Thymus (tissue), 11 donors: ENCODE data around the gene CLSTN1. TPM values are rescaled to one million over a fixed set of nuclear protein-coding genes. Genes with fewer than 3 reads are reported as not detected.
"Not testable (repeated sequence)": the region's sequence is repeated elsewhere in the genome, so short reads cannot be mapped to it uniquely, and the experiment has no call there.

Experiments used
- DNase-seq, 9 donors: peaks; one replicate each; pipeline ENCODE4 v3.0.0-alpha.2; 2013; ENCODE audit warnings: low spot score in 9 of 9, low read depth in 6 of 9, missing footprints in 1 of 9
- H3K27ac ChIP-seq, 2 donors: one replicate each; pipeline ENCODE4 v1.5.1; 2013; ENCODE audit warnings: control low read depth in 1 of 2, low read depth in 1 of 2, low read length in 1 of 2, mild to moderate bottlenecking in 1 of 2, moderate library complexity in 1 of 2
- H3K27me3 ChIP-seq, 2 donors: one replicate each; pipeline ENCODE4 v1.5.1; 2013; ENCODE audit warnings: low read length in 1 of 2; ENCODE audit not compliant: control insufficient read depth in 2 of 2, insufficient read depth in 1 of 2
- H3K36me3 ChIP-seq, 2 donors: one replicate each; pipeline ENCODE4 v1.5.1; 2013; ENCODE audit warnings: low read length in 1 of 2, mild to moderate bottlenecking in 1 of 2, moderate library complexity in 1 of 2; ENCODE audit not compliant: control insufficient read depth in 2 of 2, insufficient read depth in 2 of 2
- H3K4me1 ChIP-seq, 2 donors: one replicate each; pipeline ENCODE4 v1.5.1; 2013; ENCODE audit warnings: low read length in 2 of 2; ENCODE audit not compliant: control insufficient read depth in 2 of 2, insufficient read depth in 2 of 2
- H3K4me3 ChIP-seq, 2 donors: one replicate each; pipeline ENCODE4 v1.5.1; 2013; ENCODE audit warnings: low read length in 2 of 2, control low read depth in 1 of 2, mild to moderate bottlenecking in 1 of 2
- H3K9me3 ChIP-seq, 2 donors: one replicate each; pipeline ENCODE4 v1.5.1; 2013; ENCODE audit warnings: low read length in 1 of 2, mild to moderate bottlenecking in 1 of 2; ENCODE audit not compliant: control insufficient read depth in 2 of 2, insufficient read depth in 1 of 2
- WGBS: extraction: QIAGEN DNeasy Blood & Tissue Kit; methylation state at CpG from one replicate; pipeline ENCODE4 v1.1.7; 2013; 5-methylcytosine and 5-hydroxymethylcytosine counted together
- polyA plus RNA-seq: library from polyadenylated mRNA; stranded (reverse); fragments of 200-250 nt; gene quantifications from one replicate; pipeline ENCODE4 v1.2.3, GENCODE V29; 2013
- total RNA-seq: library from RNA; stranded (reverse); fragments of 120-200 nt; gene quantifications from one replicate; pipeline ENCODE4 v1.2.4, GENCODE V29; 2013
- donor health status: healthy.

Gene CLSTN1
- total and polyA plus RNA-seq, 2 donors: 27.0 to 63.1 TPM

DNA sequence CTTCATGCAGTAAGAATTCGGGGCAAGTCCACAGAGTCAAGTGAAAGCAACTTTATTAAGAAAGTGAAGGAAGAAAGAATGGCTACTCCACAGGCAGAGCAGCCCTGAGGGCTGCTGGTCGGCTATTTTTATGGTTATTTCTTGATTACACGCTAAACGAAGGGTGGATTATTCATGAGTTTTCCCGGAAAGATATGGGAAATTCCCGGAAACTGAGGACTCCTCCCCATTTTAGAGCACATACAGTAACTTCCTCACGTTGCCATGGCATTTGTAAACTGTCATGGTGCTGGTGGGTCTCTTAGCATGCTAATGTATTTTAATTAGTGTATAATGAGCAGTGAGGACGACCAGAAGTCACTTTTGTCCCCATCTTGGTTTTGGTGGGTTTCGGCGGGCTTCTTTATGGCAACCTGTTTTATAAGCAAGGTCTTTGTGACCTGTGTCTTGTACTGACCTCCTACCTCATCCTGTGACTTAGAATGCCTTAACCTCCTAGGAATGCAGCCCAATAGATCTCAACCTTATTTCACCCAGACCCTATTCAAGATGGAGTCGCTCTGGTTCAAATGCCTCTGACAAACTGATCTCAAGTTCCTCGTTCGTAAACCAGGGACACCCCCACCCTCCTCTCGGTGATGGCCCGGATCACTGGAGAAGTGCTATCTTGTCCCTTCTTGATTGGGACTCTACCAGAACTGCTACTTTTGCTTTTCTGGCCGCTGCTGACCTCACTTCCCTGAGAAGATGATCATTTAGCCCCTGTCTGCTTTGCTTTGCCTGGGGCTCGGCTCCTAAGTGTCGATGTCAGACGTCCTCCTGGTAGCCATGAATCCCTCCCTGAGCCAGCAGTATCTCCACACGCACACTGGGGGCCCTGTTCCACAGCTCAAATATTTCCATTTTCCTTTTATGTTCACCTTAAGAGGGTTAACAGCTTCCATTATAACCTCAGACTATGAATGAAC lies 48.8 kb downstream of the CLSTN1 start:
- Histone ChIP-seq H3K4me3 (no peak overlapping the region), H3K27ac (peak overlapping the region in 1 of 2 donors; percentile 55), H3K4me1 (peaks cover 0 to 3% of the 10 kb centered on the region in 2 donors), H3K36me3 (peaks cover 17 to 24% of the 10 kb centered on the region in 2 donors), H3K9me3 (no peaks in the 10 kb centered on the region), H3K27me3 (no peaks in the 10 kb centered on the region)
- no peak for DNase-seq
- WGBS: 96% methylated on average over 20 of the region's 20 CpGs

DNA sequence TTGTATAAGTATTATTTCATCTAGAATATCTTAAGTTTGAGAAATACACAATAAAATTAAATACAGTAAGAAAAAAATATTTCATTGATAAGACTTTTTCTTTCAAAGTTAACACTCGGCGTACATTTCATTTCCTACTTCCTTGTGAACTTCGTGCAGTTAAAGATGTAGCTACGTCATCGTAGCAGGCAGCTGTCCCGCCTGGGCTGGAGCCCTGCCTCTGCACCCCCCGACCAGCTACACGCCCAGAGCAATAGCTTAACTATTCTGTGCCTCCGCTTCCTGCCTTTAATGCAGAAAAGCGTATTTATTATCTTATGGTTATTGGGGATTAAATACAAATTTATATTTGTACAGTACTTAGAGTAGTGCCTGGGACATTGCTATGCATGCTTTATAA lies 53.5 kb downstream of the CLSTN1 start:
- 95% methylated on average over 10 of the region's 10 CpGs for WGBS
- no peak overlapping the region for H3K4me3 ChIP-seq
- no peak overlapping the region for H3K27ac ChIP-seq
- H3K27me3 ChIP-seq: no peaks in the 10 kb centered on the region
- H3K9me3 ChIP-seq: no peaks in the 10 kb centered on the region
- no peaks in the 10 kb centered on the region for H3K4me1 ChIP-seq
- peaks cover 18 to 24% of the 10 kb centered on the region in 2 donors for H3K36me3 ChIP-seq
- DNase-seq: no peak

GRCh38 chr1:9768983-9769382 lies 54.8 kb downstream of the CLSTN1 start:
- no peak for DNase-seq
- WGBS: 97% methylated on average over 3 of the region's 3 CpGs

DNA sequence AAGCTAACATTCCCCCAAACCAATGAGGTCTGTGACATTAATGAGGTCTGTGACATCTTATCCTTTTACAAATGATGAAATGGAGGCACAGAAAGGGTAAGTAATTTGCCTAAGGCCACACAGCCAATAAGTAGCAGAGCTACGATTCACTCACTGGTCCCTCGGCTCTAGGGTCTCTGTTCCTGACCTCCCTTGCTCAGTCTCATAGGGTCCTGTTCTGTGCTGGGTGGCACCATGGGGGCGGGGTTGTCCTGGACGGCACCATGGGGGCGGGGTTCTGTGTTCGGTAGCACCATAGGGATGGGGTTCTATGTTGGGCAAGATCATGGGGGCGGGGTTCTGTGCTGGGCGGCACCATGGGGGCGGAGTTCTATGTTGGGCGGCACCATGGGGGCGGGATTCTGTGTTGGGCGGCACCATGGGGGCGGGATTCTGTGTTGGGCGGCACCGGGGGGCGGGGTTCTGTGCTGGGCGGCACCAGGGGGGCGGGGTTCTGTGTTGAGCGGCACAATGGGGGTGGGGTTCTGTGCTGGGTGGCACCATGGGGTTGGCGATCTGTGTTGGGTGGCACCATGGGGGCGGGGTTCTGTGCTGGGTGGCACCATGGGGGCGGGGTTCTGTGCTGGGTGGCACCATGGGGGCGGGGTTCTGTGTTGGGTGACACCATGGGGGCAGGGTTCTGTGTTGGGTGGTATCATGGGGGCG lies 55.6 kb downstream of the CLSTN1 start:
- Histone ChIP-seq H3K4me1 (no peaks in the 10 kb centered on the region), H3K27me3 (no peaks in the 10 kb centered on the region), H3K4me3 (no peak overlapping the region), H3K27ac (no peak overlapping the region), H3K9me3 (no peaks in the 10 kb centered on the region), H3K36me3 (peaks cover 22 to 26% of the 10 kb centered on the region in 2 donors)
- WGBS: 95% methylated on average over 24 of the region's 24 CpGs
- DNase-seq: no peak

More at GRCh38 chr1:9768983-9769382, 54.8 kb downstream of the CLSTN1 start:
- H3K27ac ChIP-seq: no peak overlapping the region
- H3K27me3 ChIP-seq: no peaks in the 10 kb centered on the region
- peaks cover 18 to 24% of the 10 kb centered on the region in 2 donors for H3K36me3 ChIP-seq
- no peaks in the 10 kb centered on the region for H3K9me3 ChIP-seq
- no peak overlapping the region for H3K4me3 ChIP-seq
- no peaks in the 10 kb centered on the region for H3K4me1 ChIP-seq

DNA sequence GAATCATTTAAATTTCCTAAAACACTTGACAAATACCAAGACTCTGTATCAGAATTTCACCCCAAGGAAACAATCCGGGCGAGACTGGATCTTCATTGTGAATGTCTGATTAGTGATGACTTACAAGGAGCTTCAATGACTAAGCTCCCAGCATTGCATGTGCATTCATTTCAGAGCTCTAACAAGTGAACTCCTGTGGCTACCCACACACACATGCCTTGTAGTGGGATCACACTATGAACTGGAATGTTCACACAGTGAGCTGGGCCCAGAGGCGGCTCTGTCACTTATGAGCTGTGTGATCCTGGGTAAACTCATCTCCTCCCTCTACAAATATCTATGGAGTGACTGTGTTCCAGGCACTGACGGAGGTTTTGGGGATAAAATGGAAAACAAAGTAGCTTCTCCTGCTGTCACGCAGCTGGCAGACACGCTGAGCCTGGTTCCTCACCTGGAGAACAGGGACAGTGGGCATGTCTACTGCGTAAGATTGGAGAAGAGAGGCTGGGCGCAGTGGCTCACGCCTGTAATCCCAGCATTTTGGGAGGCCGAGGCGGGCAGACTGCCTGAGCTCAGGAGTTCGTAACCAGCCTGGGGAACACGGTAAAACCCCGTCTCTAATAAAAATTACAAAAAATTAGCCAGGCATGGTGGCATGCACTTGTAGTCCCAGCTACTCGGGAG lies 56.9 kb downstream of the CLSTN1 start:
- Histone ChIP-seq H3K27me3 (no peaks in the 10 kb centered on the region), H3K36me3 (peaks cover 15 to 20% of the 10 kb centered on the region in 2 donors), H3K27ac (no peak overlapping the region), H3K4me3 (no peak overlapping the region), H3K9me3 (no peaks in the 10 kb centered on the region), H3K4me1 (no peaks in the 10 kb centered on the region)
- 97% methylated on average over 15 of the region's 15 CpGs for WGBS
- no peak for DNase-seq

DNA sequence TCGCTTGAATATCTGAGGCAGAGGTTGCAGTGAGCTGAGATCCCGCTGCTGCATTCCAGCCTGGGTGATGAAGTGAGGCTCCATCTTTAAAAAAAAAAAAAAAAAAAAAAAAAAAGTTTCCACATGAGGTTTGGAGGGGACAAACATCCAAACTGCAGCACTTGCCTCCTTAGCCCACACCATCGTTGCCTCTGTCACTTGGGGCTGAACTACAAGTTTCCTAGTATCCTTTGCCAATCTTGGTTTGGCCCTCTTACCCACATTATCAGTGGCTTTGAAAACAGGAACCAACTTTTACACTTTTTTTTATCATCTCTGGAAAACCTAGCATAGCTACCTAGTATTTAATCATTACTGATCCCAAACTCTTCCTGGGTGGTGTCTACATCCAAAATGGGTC lies 59.2 kb downstream of the CLSTN1 start:
- WGBS: 74% methylated on average over 3 of the region's 3 CpGs
- Histone ChIP-seq H3K27me3 (no peaks in the 10 kb centered on the region), H3K9me3 (no peaks in the 10 kb centered on the region), H3K27ac (no peak overlapping the region), H3K4me1 (no peaks in the 10 kb centered on the region), H3K4me3 (no peak overlapping the region), H3K36me3 (peaks cover 11 to 19% of the 10 kb centered on the region in 2 donors)
- no peak for DNase-seq

GRCh38 chr1:9763914-9764313 lies 59.9 kb downstream of the CLSTN1 start:
- Histone ChIP-seq H3K27ac (no peak overlapping the region), H3K27me3 (no peaks in the 10 kb centered on the region), H3K4me1 (no peaks in the 10 kb centered on the region), H3K36me3 (peaks cover 11 to 16% of the 10 kb centered on the region in 2 donors), H3K4me3 (no peak overlapping the region), H3K9me3 (no peaks in the 10 kb centered on the region)
- WGBS: 96% methylated on average over 2 of the region's 2 CpGs
- DNase-seq: no peak

DNA sequence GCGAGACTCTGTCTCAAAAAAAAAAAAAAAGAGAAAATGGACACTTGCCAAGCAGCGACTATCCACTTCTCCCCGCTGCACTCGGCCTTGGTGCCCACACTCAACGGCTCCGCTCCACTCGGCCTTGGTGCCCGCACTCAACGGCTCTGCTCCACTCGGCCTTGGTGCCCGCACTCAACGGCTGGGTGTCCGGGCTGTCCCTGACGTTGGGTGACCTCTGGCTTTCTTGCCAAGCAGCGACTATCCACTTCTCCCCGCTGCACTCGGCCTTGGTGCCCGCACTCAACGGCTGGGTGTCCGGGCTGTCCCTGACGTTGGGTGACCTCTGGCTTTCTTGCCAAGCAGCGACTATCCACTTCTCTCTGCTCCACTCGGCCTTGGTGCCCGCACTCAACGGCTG lies 61.3 kb downstream of the CLSTN1 start:
- not testable (repeated sequence) for DNase-seq, H3K9me3 ChIP-seq, H3K4me1 ChIP-seq, H3K4me3 ChIP-seq, H3K27ac ChIP-seq, H3K27me3 ChIP-seq
- WGBS: 99% methylated on average over 25 of the region's 25 CpGs
- H3K36me3 ChIP-seq: peaks cover 11 to 18% of the 10 kb centered on the region in 2 donors
